ENCODE data around the gene RAB8B.

RAB8B gene

GRCh38 chr15:63256433-63257274 is 67.2 kb downstream of the RAB8B start:
- no peak for TF ChIP-seq CTCF (IDR thresholded peaks at IDR 0.05)

- no peak for TF ChIP-seq CTCF (IDR thresholded peaks at IDR 0.05)
These were observed 69.3 kb downstream of the RAB8B start for GRCh38 chr15:63258658-63259057.

- TF ChIP-seq CTCF (IDR thresholded peaks at IDR 0.05), result no peak
These were observed 71.4 kb downstream of the RAB8B start for GRCh38 chr15:63260791-63261190.

- TF ChIP-seq CTCF (IDR thresholded peaks at IDR 0.05), result no peak
These were observed 71.9 kb downstream of the RAB8B start for GRCh38 chr15:63261311-63261710.

GRCh38 chr15:63263519-63263918 is 74.1 kb downstream of the RAB8B start:
- TF ChIP-seq CTCF (IDR thresholded peaks at IDR 0.05), result no peak

- TF ChIP-seq CTCF (IDR thresholded peaks at IDR 0.05), result no peak
These were observed 75.4 kb downstream of the RAB8B start for GRCh38 chr15:63264688-63265293.

GRCh38 chr15:63274427-63274826 is 85.0 kb downstream of the RAB8B start:
- TF ChIP-seq CTCF (IDR thresholded peaks at IDR 0.05), result no peak
